Measurements from ENCODE around the gene MCTP1.

GRCh38 chr5:94793113-94793815 is 491.6 kb downstream of the MCTP1 start:
- TF ChIP-seq, protein P1, sequence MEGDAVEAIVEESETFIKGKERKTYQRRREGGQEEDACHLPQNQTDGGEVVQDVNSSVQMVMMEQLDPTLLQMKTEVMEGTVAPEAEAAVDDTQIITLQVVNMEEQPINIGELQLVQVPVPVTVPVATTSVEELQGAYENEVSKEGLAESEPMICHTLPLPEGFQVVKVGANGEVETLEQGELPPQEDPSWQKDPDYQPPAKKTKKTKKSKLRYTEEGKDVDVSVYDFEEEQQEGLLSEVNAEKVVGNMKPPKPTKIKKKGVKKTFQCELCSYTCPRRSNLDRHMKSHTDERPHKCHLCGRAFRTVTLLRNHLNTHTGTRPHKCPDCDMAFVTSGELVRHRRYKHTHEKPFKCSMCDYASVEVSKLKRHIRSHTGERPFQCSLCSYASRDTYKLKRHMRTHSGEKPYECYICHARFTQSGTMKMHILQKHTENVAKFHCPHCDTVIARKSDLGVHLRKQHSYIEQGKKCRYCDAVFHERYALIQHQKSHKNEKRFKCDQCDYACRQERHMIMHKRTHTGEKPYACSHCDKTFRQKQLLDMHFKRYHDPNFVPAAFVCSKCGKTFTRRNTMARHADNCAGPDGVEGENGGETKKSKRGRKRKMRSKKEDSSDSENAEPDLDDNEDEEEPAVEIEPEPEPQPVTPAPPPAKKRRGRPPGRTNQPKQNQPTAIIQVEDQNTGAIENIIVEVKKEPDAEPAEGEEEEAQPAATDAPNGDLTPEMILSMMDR (conservative IDR thresholded peaks at IDR 0.05; ENCODE audit: low read length): no peak
- no peak for TF ChIP-seq EZH2phosphoT487 (IDR thresholded peaks at IDR 0.05; ENCODE audit: borderline replicate concordance, low read depth, low read length)
